CD14-positive monocyte (primary cell): ENCODE data around the gene COL5A2. TPM values are rescaled to one million over a fixed set of nuclear protein-coding genes. Genes with fewer than 3 reads are reported as not detected.

Source experiments
- DNase-seq, 3 donors: peaks; one replicate each; pipeline ENCODE4 v3.0.0-alpha.2; 2011 to 2022
- H2AFZ ChIP-seq: 2 replicates; pipeline ENCODE4 v1.6.0; 2012; ENCODE audit warnings: mild to moderate bottlenecking, low read depth, low read length, inconsistent platforms; ENCODE audit not compliant: insufficient read depth, poor library complexity, severe bottlenecking
- H3K27ac ChIP-seq, 2 donors: 1 replicate in 1 of 2; 2 replicates in 1 of 2; pipeline ENCODE4 v1.5.1; 2012 to 2013; ENCODE audit warnings: low read length in 2 of 2, control low read depth in 1 of 2, inconsistent platforms in 1 of 2, low read depth in 1 of 2, mild to moderate bottlenecking in 1 of 2
- H3K27me3 ChIP-seq, 2 donors: one replicate each; pipeline versions ENCODE4 v1.6.0 to v1.6.1; 2011 to 2013; ENCODE audit warnings: low read length in 2 of 2; ENCODE audit not compliant: control insufficient read depth in 2 of 2, insufficient read depth in 2 of 2
- H3K36me3 ChIP-seq, 2 donors: replicated peaks in 1 of 2; 1 replicate in 1 of 2; 2 replicates in 1 of 2; pipeline versions ENCODE4 v1.5.1 to v1.6.1; 2012 to 2013; ENCODE audit warnings: low read length in 2 of 2, control low read depth in 1 of 2, inconsistent platforms in 1 of 2, mild to moderate bottlenecking in 1 of 2; ENCODE audit not compliant: insufficient read depth in 2 of 2, control insufficient read depth in 1 of 2
- H3K4me1 ChIP-seq, 2 donors: 1 replicate in 1 of 2; 2 replicates in 1 of 2; pipeline versions ENCODE4 v1.5.1 to v1.6.1; 2012 to 2013; ENCODE audit warnings: low read length in 2 of 2, control low read depth in 1 of 2, inconsistent platforms in 1 of 2, mild to moderate bottlenecking in 1 of 2, moderate library complexity in 1 of 2; ENCODE audit not compliant: insufficient read depth in 2 of 2, control insufficient read depth in 1 of 2
- H3K4me2 ChIP-seq: replicated peaks from 2 replicates; pipeline ENCODE3; 2012; ENCODE audit warnings: low read length, moderate library complexity, mild to moderate bottlenecking; ENCODE audit not compliant: poor library complexity, severe bottlenecking; ENCODE audit errors: extremely low read depth
- H3K4me3 ChIP-seq, 3 experiments: fragments of 200-600 bp in 1 of 3; sonication (generic) in 1 of 3; replicated peaks in 1 of 3; 1 replicate in 2 of 3; 2 replicates in 1 of 3; pipeline ENCODE4 v1.5.1; 2011 to 2013; ENCODE audit warnings: low read length in 3 of 3, mild to moderate bottlenecking in 3 of 3, control low read depth in 2 of 3, low read depth in 2 of 3, inconsistent platforms in 1 of 3, moderate library complexity in 1 of 3
- H3K79me2 ChIP-seq: 2 replicates; pipeline ENCODE4 v1.6.0; 2012; ENCODE audit warnings: mild to moderate bottlenecking, control low read depth, inconsistent platforms, low read length, moderate library complexity; ENCODE audit not compliant: insufficient read depth
- H3K9ac ChIP-seq: 2 replicates; pipeline ENCODE4 v1.6.0; 2017; ENCODE audit warnings: low read length, mild to moderate bottlenecking; ENCODE audit not compliant: insufficient read depth, poor library complexity, severe bottlenecking
- H3K9me3 ChIP-seq, 2 donors: replicated peaks in 1 of 2; 1 replicate in 1 of 2; 2 replicates in 1 of 2; pipeline versions ENCODE4 v1.5.1 to v1.6.1; 2012 to 2013; ENCODE audit warnings: low read length in 2 of 2, control low read depth in 1 of 2; ENCODE audit not compliant: control insufficient read depth in 1 of 2, insufficient read depth in 1 of 2
- H4K20me1 ChIP-seq: 2 replicates; pipeline ENCODE4 v1.6.0; 2012; ENCODE audit warnings: mild to moderate bottlenecking, low read length, control low read depth, moderate library complexity; ENCODE audit not compliant: insufficient read depth
- H3K27ac Mint-ChIP-seq, 7 donors: one replicate each; pipeline ENCODE4 v1.8.0; 2020; ENCODE audit warnings: mild to moderate bottlenecking in 7 of 7, mixed read lengths in 7 of 7, moderate library complexity in 6 of 7, inconsistent platforms in 2 of 7
- H3K27me3 Mint-ChIP-seq, 3 donors: one replicate each; pipeline ENCODE4 v1.8.0; 2021 to 2022; ENCODE audit warnings: low read depth in 3 of 3, mild to moderate bottlenecking in 3 of 3, mixed read lengths in 3 of 3, moderate library complexity in 3 of 3, inconsistent platforms in 1 of 3
- H3K36me3 Mint-ChIP-seq, 2 donors: one replicate each; pipeline ENCODE4 v1.8.0; 2020; ENCODE audit warnings: mixed read lengths in 2 of 2, inconsistent platforms in 1 of 2, mild to moderate bottlenecking in 1 of 2
- H3K4me1 Mint-ChIP-seq: one replicate; pipeline ENCODE4 v1.8.0; 2020; ENCODE audit warnings: mild to moderate bottlenecking, mixed read lengths
- H3K4me3 Mint-ChIP-seq, 2 donors: one replicate each; pipeline ENCODE4 v1.8.0; 2020; ENCODE audit warnings: mild to moderate bottlenecking in 2 of 2, mixed read lengths in 2 of 2, moderate library complexity in 1 of 2
- H3K9me3 Mint-ChIP-seq, 7 donors: one replicate each; pipeline ENCODE4 v1.8.0; 2020 to 2022; ENCODE audit warnings: mixed read lengths in 7 of 7, mild to moderate bottlenecking in 6 of 7, moderate library complexity in 6 of 7, inconsistent platforms in 2 of 7
- CTCF ChIP-seq: fragments of 200-600 bp; IDR thresholded peaks from one replicate; pipeline ENCODE4 v1.8.0; 2022; ENCODE audit warnings: antibody characterized with exemption, mild to moderate bottlenecking
- WGBS: methylation state at CpG from one replicate; pipeline ENCODE4 v1.1.5; 2013; ENCODE audit warnings: missing lambda C conversion rate; ENCODE audit not compliant: insufficient coverage; 5-methylcytosine and 5-hydroxymethylcytosine counted together
- intact Hi-C, 2 donors: fragments of 100-400 bp; cut with micrococcal nuclease; formaldehyde crosslinking; loops; one replicate each; pipeline versions ENCODE4 v1.15.0 to v1.15.1; 2023
- polyA plus RNA-seq, 3 donors: library from polyadenylated mRNA; depleted of rRNA in 1 of 3; unstranded in 2 of 3; stranded (reverse) in 1 of 3; fragments of 300-500 nt in 2 of 3; fragments of >200 nt in 1 of 3; fragmentation: Illumina TruSeq in 2 of 3; gene quantifications; 1 replicate in 2 of 3; 2 replicates in 1 of 3; pipeline ENCODE4 v1.2.3, GENCODE V29; 2012 to 2021

The COL5A2 gene
- polyA plus RNA-seq, 3 donors = 0.13 TPM; not detected in 2

GRCh38 chr2:189188115-189188805 is 8.7 kb upstream of the COL5A2 start:
- Histone ChIP-seq H3K27me3 (no peaks in the 10 kb centered on the region), H2AFZ (no peak overlapping the region), H3K4me2 (no peak overlapping the region), H3K4me3 (no peak overlapping the region), H3K27ac (no peak overlapping the region), H3K4me1 (no peaks in the 10 kb centered on the region), H3K36me3 (no peaks in the 10 kb centered on the region), H3K9ac (no peak overlapping the region), H4K20me1 (no peaks in the 10 kb centered on the region), H3K9me3 (no peaks in the 10 kb centered on the region), H3K79me2 (no peaks in the 10 kb centered on the region)
- DNase-seq = no peak
- intact Hi-C loops = no loop called here
- Mint-ChIP-seq H3K27me3 (no peaks in the 10 kb centered on the region), H3K36me3 (no peaks in the 10 kb centered on the region), H3K9me3 (peaks cover 0 to 4% (median 0%) of the 10 kb centered on the region in 7 donors), H3K4me3 (no peak overlapping the region), H3K4me1 (no peaks in the 10 kb centered on the region), H3K27ac (no peak overlapping the region)
- WGBS = 100% methylated on average over 2 of the region's 3 CpGs
- TF ChIP-seq CTCF = no peak

- Histone ChIP-seq H3K9me3 (no peaks in the 10 kb centered on the region), H2AFZ (no peak overlapping the region), H3K36me3 (no peaks in the 10 kb centered on the region), H3K4me2 (no peak overlapping the region), H4K20me1 (no peaks in the 10 kb centered on the region), H3K9ac (no peak overlapping the region), H3K79me2 (no peaks in the 10 kb centered on the region), H3K4me1 (no peaks in the 10 kb centered on the region), H3K27me3 (peaks cover 0 to 11% of the 10 kb centered on the region in 2 donors), H3K4me3 (no peak overlapping the region), H3K27ac (no peak overlapping the region)
- no peaks in the 10 kb centered on the region for H3K9me3 Mint-ChIP-seq
- intact Hi-C loops = no loop called here
- no peak overlapping the region for H3K27ac Mint-ChIP-seq
- no peak overlapping the region for H3K4me3 Mint-ChIP-seq
- TF ChIP-seq CTCF = no peak
- no peaks in the 10 kb centered on the region for H3K4me1 Mint-ChIP-seq
- no peaks in the 10 kb centered on the region for H3K36me3 Mint-ChIP-seq
- DNase-seq = no peak
- H3K27me3 Mint-ChIP-seq = peaks cover 10 to 17% (median 15%) of the 10 kb centered on the region in 3 donors
Measured at GRCh38 chr2:189183170-189183569, 3.6 kb upstream of the COL5A2 start.
